Heart left ventricle (tissue), 16 donors: ENCODE measurements around the gene PLSCR3. TPM values are rescaled to one million over a fixed set of nuclear protein-coding genes. Genes with fewer than 3 reads are reported as not detected.
"Not testable (repeated sequence)": the region's sequence is repeated elsewhere in the genome, so short reads cannot be mapped to it uniquely, and the experiment has no call there.

Experiments
- ATAC-seq, 4 donors: fragments of 200-7000 bp; cut with Tn5 transposase; one replicate each; pipeline ENCODE4 v1.9.1; 2020 to 2022; ENCODE audit warnings: moderate library complexity in 4 of 4, mild to moderate bottlenecking in 3 of 4, moderate number of reproducible peaks in 1 of 4
- DNase-seq, 5 donors: peaks; one replicate each; pipeline ENCODE4 v3.0.0-alpha.2; 2020
- H3K27ac ChIP-seq, 12 donors: fragments of 200-600 bp; sonication (generic) in 4 of 12; one replicate each; pipeline versions ENCODE4 v1.5.0 to v1.8.0; 2016 to 2022; ENCODE audit warnings: mild to moderate bottlenecking in 2 of 12
- H3K27me3 ChIP-seq, 9 donors: fragments of 200-600 bp; sonication (generic) in 2 of 9; one replicate each; pipeline versions ENCODE4 v1.5.1 to v1.8.0; 2016 to 2022; ENCODE audit warnings: mild to moderate bottlenecking in 3 of 9
- H3K36me3 ChIP-seq, 9 donors: fragments of 200-600 bp; sonication (generic) in 2 of 9; one replicate each; pipeline versions ENCODE4 v1.5.0 to v1.8.0; 2018 to 2022; ENCODE audit warnings: mild to moderate bottlenecking in 2 of 9
- H3K4me1 ChIP-seq, 12 donors: fragments of 200-600 bp; sonication (generic) in 4 of 12; one replicate each; pipeline versions ENCODE4 v1.5.0 to v1.8.0; 2016 to 2022; ENCODE audit warnings: mild to moderate bottlenecking in 3 of 12
- H3K4me3 ChIP-seq, 12 donors: fragments of 200-600 bp; sonication (generic) in 4 of 12; one replicate each; pipeline versions ENCODE4 v1.5.0 to v1.8.0; 2017 to 2022; ENCODE audit warnings: mild to moderate bottlenecking in 9 of 12, moderate library complexity in 4 of 12
- H3K9me3 ChIP-seq, 12 donors: fragments of 200-600 bp; sonication (generic) in 4 of 12; one replicate each; pipeline versions ENCODE4 v1.5.0 to v1.8.0; 2016 to 2022; ENCODE audit warnings: mild to moderate bottlenecking in 1 of 12
- POLR2A ChIP-seq, 2 donors: fragments of 450-650 bp; IDR thresholded peaks; one replicate each; pipeline ENCODE4 v1.6.1; 2017; ENCODE audit warnings: antibody characterized with exemption in 2 of 2, mild to moderate bottlenecking in 2 of 2, moderate library complexity in 2 of 2
- WGBS, 4 donors: extraction: QIAGEN DNeasy Blood & Tissue Kit in 2 of 4; methylation state at CpG; one replicate each; pipeline versions ENCODE4 v1.1.5 to v1.1.7; 2013 to 2018; 5-methylcytosine and 5-hydroxymethylcytosine counted together
- intact Hi-C, 10 donors: fragments of 100-400 bp; cut with DNase I; formaldehyde crosslinking; loops; one replicate each; pipeline versions ENCODE4 v1.11.1 to v1.14.2; 2022
- polyA plus RNA-seq, 2 donors: library from polyadenylated mRNA; stranded (reverse); fragments of 200-250 nt; gene quantifications; one replicate each; pipeline ENCODE4 v1.2.3, GENCODE V29; 2013
- total RNA-seq, 9 donors: library from RNA; depleted of rRNA in 2 of 9; stranded (reverse); fragments of >200 nt in 2 of 9; fragmentation: NEBNext Ultra II Directional in 3 of 9; extraction: Animal tissue kit (Norgen Biotek cat#: 25700) in 3 of 9; gene quantifications; one replicate each; pipeline versions ENCODE4 v1.1.0 to v1.2.4, GENCODE V29; 2016 to 2023
- TF ChIP-seq, protein P1 (sequence below), 12 donors: fragments of 200-600 bp; sonication (generic) in 4 of 12; IDR thresholded peaks; one replicate each; pipeline versions ENCODE4 v1.5.0 to v1.8.0; 2018 to 2022; ENCODE audit warnings: antibody characterized with exemption in 12 of 12, mild to moderate bottlenecking in 5 of 12
- donor health status: ischemic (EF 13 %, LVEDD 7.1; RV severe dilation, severe dysfunction).
- donor health status: healthy with polysubstance abuse.
- donor health status: DM: no; HTN: yes; CAD: no.
- donor health status: DM: no; HTN: no; CAD: no.
- donor health status: ischemic (EF 25% LVEDD 6.9; RV normal size, moderate dysfunction).
- donor health status: ischemic (EF 25% LVEDD 5.7; RV mildly dilated, moderate dysfunction).
- donor health status: healthy.
- donor health status: DM: yes; HTN: yes; CAD: no.
- donor health status: ischemic (EF 35%, LVEDD 5.7; RV mildly dilated, moderate dysfunction).
- donor health status: nonischemic (EF 11% LVEDD 7.7; RV severe dilation, severe dysfunction).
- donor health status: DM: yes; HTN: yes; CAD: no.
- donor health status: PGD.
- donor health status: ischemic (EF 29% LVEDD 5.4; RV normal size, mild dysfunction).
- donor health status: nonischemic (EF 23%, LVEDD 6.1; RV moderate dilation, normal function).

PLSCR3 gene
- total and polyA plus RNA-seq, 11 donors, result 14.3 to 29.5 (median 16.9) TPM

DNA sequence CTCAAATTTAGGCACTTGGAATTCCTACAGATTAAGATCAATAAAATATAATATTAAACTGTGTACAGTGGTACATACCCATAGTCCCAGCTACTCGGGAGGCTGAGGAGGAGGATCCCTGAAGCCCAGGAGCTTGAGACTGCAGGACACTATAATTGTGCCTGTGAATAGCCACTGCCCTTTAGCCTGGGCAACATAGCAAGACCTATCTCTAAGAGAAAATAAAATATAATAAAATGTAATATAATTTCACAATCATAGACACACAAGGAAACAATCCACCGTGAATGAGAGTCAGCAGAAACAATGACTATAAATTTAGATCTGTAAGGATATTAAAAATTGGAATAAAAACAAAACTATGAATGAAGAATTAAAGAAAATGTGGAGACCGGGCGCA, 23.5 kb downstream of the PLSCR3 start:
- 80 to 91% (median 88%) methylated on average over 4 of the region's 4 CpGs for WGBS, 4 donors
- Histone ChIP-seq H3K4me1 (no peaks in the 10 kb centered on the region), H3K4me3 (no peak overlapping the region), H3K36me3 (no peaks in the 10 kb centered on the region), H3K27me3 (peaks cover 0 to 3% (median 0%) of the 10 kb centered on the region in 9 donors), H3K27ac (no peak overlapping the region), H3K9me3 (no peaks in the 10 kb centered on the region)
- no peak for ATAC-seq
- TF ChIP-seq, protein P1, sequence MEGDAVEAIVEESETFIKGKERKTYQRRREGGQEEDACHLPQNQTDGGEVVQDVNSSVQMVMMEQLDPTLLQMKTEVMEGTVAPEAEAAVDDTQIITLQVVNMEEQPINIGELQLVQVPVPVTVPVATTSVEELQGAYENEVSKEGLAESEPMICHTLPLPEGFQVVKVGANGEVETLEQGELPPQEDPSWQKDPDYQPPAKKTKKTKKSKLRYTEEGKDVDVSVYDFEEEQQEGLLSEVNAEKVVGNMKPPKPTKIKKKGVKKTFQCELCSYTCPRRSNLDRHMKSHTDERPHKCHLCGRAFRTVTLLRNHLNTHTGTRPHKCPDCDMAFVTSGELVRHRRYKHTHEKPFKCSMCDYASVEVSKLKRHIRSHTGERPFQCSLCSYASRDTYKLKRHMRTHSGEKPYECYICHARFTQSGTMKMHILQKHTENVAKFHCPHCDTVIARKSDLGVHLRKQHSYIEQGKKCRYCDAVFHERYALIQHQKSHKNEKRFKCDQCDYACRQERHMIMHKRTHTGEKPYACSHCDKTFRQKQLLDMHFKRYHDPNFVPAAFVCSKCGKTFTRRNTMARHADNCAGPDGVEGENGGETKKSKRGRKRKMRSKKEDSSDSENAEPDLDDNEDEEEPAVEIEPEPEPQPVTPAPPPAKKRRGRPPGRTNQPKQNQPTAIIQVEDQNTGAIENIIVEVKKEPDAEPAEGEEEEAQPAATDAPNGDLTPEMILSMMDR (IDR thresholded peaks at IDR 0.05), result no peak
- TF ChIP-seq POLR2A (IDR thresholded peaks at IDR 0.05), result no peak
- no peak for DNase-seq
- intact Hi-C loops, result loop anchor here in 1 of 10 donors (10.0 kb wide), 1 partner anchor 54 kb away; the partner anchor contains the start of genes SPEM1, SPEM2 and SPEM3

GRCh38 chr17:7369825-7370224, 24.5 kb downstream of the PLSCR3 start:
- intact Hi-C loops, result loop anchor here in 2 of 10 donors (10.0 kb wide), 2 partner anchors 55 to 135 kb away; partner anchors contain the start of genes SPEM1 (in 1 of the 2), SPEM2 (in 1 of the 2) and SPEM3 (in 1 of the 2)
- Histone ChIP-seq H3K27me3 (peaks cover 0 to 3% (median 0%) of the 10 kb centered on the region in 9 donors), H3K4me1 (no peaks in the 10 kb centered on the region), H3K9me3 (no peaks in the 10 kb centered on the region), H3K4me3 (no peak overlapping the region), H3K36me3 (no peaks in the 10 kb centered on the region), H3K27ac (no peak overlapping the region)
- ATAC-seq (no peak), DNase-seq (no peak)
- TF ChIP-seq POLR2A (IDR thresholded peaks at IDR 0.05), result no peak
- TF ChIP-seq, protein P1 (IDR thresholded peaks at IDR 0.05), result no peak
- WGBS, 4 donors, result 76 to 90% (median 85%) methylated on average over 5 of the region's 5 CpGs

- H3K4me1 ChIP-seq, H3K4me3 ChIP-seq, DNase-seq, H3K9me3 ChIP-seq, H3K27me3 ChIP-seq, ATAC-seq, H3K36me3 ChIP-seq, H3K27ac ChIP-seq: not testable (repeated sequence)
- intact Hi-C loops, result loop anchor here in 1 of 10 donors (10.0 kb wide), 1 partner anchor 136 kb away; no protein-coding TSS in a partner anchor
- 85 to 87% (median 85%) methylated on average over 5 of the region's 5 CpGs for WGBS, 4 donors
Observed at GRCh38 chr17:7368599-7368994, 25.7 kb downstream of the PLSCR3 start.

GRCh38 chr17:7367918-7368598, 26.3 kb downstream of the PLSCR3 start:
- H3K4me3 ChIP-seq, result no peak overlapping the region
- no peaks in the 10 kb centered on the region for H3K36me3 ChIP-seq
- H3K27ac ChIP-seq, result no peak overlapping the region
- no peak for TF ChIP-seq POLR2A (IDR thresholded peaks at IDR 0.05)
- TF ChIP-seq, protein P1 (IDR thresholded peaks at IDR 0.05), result no peak
- ATAC-seq (no peak), DNase-seq (no peak)
- H3K4me1 ChIP-seq, result no peaks in the 10 kb centered on the region
- peaks cover 0 to 3% (median 0%) of the 10 kb centered on the region in 9 donors for H3K27me3 ChIP-seq
- intact Hi-C loops, result loop anchor here in 1 of 10 donors (10.0 kb wide), 1 partner anchor 137 kb away; no protein-coding TSS in a partner anchor
- H3K9me3 ChIP-seq, result no peaks in the 10 kb centered on the region
- WGBS, 4 donors, result 62 to 71% (median 66%) methylated on average over 13 of the region's 13 CpGs
